DMS114 treated with DMSO at 0.1 percent for 48 hours (cell line): ENCODE measurements around the gene CORO6.

Experiments
- DNase-seq: peaks from one replicate; lab custom pipeline; 2025; ENCODE audit not compliant: unreplicated experiment; lab: John Stamatoyannopoulos, UW

Gene CORO6

GRCh38 chr17:29633886-29634285 is 11.2 kb upstream of the CORO6 start:
- no peak for DNase-seq

GRCh38 chr17:29630630-29631193 is 8.0 kb upstream of the CORO6 start:
- DNase-seq, result no peak

- no peak for DNase-seq
These were observed 7.1 kb upstream of the CORO6 start for GRCh38 chr17:29629839-29630238.

- DNase-seq, result no peak
These were observed 5.9 kb upstream of the CORO6 start for GRCh38 chr17:29628644-29629043.

GRCh38 chr17:29627951-29628350 is 5.2 kb upstream of the CORO6 start:
- no peak for DNase-seq

GRCh38 chr17:29625037-29625750 is 2.5 kb upstream of the CORO6 start:
- DNase-seq, result peak; percentile 8

- DNase-seq, result no peak
These were observed 1.9 kb upstream of the CORO6 start for GRCh38 chr17:29624586-29624985.

GRCh38 chr17:29623283-29623647 is 553 bp upstream of the CORO6 start:
- DNase-seq, result no peak

GRCh38 chr17:29621751-29622194 is 939 bp downstream of the CORO6 start:
- no peak for DNase-seq

- DNase-seq, result no peak
These were observed 1.8 kb downstream of the CORO6 start for GRCh38 chr17:29620779-29621500.

GRCh38 chr17:29620271-29620670 is 2.4 kb downstream of the CORO6 start:
- DNase-seq, result no peak

GRCh38 chr17:29619251-29619650 is 3.5 kb downstream of the CORO6 start:
- DNase-seq, result no peak

- DNase-seq, result no peak
These were observed 4.2 kb downstream of the CORO6 start for GRCh38 chr17:29618272-29619065.

GRCh38 chr17:29617481-29618271 is 5.0 kb downstream of the CORO6 start:
- no peak for DNase-seq

- no peak for DNase-seq
These were observed 5.6 kb downstream of the CORO6 start for GRCh38 chr17:29617125-29617480.

GRCh38 chr17:29616300-29617048 is 6.2 kb downstream of the CORO6 start:
- no peak for DNase-seq

GRCh38 chr17:29615492-29616299 is 7.0 kb downstream of the CORO6 start:
- peak; percentile 48 for DNase-seq

GRCh38 chr17:29615048-29615385 is 7.7 kb downstream of the CORO6 start:
- no peak for DNase-seq

GRCh38 chr17:29614349-29615047 is 8.2 kb downstream of the CORO6 start:
- no peak for DNase-seq
